Stimulated activated CD4-positive, alpha-beta T cell treated with anti-CD3 and anti-CD28 coated beads, Interleukin-1b, Interleukin-23, amount 100 ng/mL, for 1 hour (primary cell): ENCODE data around the gene S100A2.
"Not testable (repeated sequence)": the region's sequence is repeated elsewhere in the genome, so short reads cannot be mapped to it uniquely, and the experiment has no call there.

Experiments
- DNase-seq, 2 donors: peaks; one replicate each; pipeline ENCODE4 v3.0.0-alpha.2; 2020; ENCODE audit warnings: low read depth in 2 of 2

Gene S100A2

GRCh38 chr1:153588482-153588881, 22.8 kb upstream of the S100A2 start:
- DNase-seq = no peak

- DNase-seq = not testable (repeated sequence)
Observed at GRCh38 chr1:153588033-153588432, 22.4 kb upstream of the S100A2 start.

GRCh38 chr1:153587314-153587713, 21.7 kb upstream of the S100A2 start:
- DNase-seq = no peak

GRCh38 chr1:153586347-153586746, 20.7 kb upstream of the S100A2 start:
- no peak for DNase-seq

- no peak for DNase-seq
Observed at GRCh38 chr1:153585006-153585405, 19.4 kb upstream of the S100A2 start.

- DNase-seq = no peak
Observed at GRCh38 chr1:153583976-153584375, 18.3 kb upstream of the S100A2 start.

- not testable (repeated sequence) for DNase-seq
Observed at GRCh38 chr1:153583514-153583913, 17.9 kb upstream of the S100A2 start.

GRCh38 chr1:153582836-153583235, 17.2 kb upstream of the S100A2 start:
- not testable (repeated sequence) for DNase-seq

GRCh38 chr1:153578936-153579335, 13.3 kb upstream of the S100A2 start:
- no peak for DNase-seq

GRCh38 chr1:153578490-153578889, 12.8 kb upstream of the S100A2 start:
- DNase-seq = no peak

GRCh38 chr1:153577624-153578051, 12.0 kb upstream of the S100A2 start:
- DNase-seq = no peak

- no peak for DNase-seq
Observed at GRCh38 chr1:153577138-153577537, 11.5 kb upstream of the S100A2 start.

- not testable (repeated sequence) for DNase-seq
Observed at GRCh38 chr1:153575497-153575896, 9.9 kb upstream of the S100A2 start.

GRCh38 chr1:153575081-153575491, 9.4 kb upstream of the S100A2 start:
- DNase-seq = not testable (repeated sequence)

GRCh38 chr1:153573351-153573750, 7.7 kb upstream of the S100A2 start:
- no peak for DNase-seq

GRCh38 chr1:153572569-153573015, 6.9 kb upstream of the S100A2 start:
- no peak for DNase-seq

GRCh38 chr1:153571706-153572105, 6.1 kb upstream of the S100A2 start:
- no peak for DNase-seq

- DNase-seq = no peak
Observed at GRCh38 chr1:153570874-153571273, 5.2 kb upstream of the S100A2 start.

- DNase-seq = no peak
Observed at GRCh38 chr1:153569465-153569864, 3.8 kb upstream of the S100A2 start.

GRCh38 chr1:153568367-153569099, 2.9 kb upstream of the S100A2 start:
- peak; percentile 64 to 67 for DNase-seq

- DNase-seq = no peak
Observed at GRCh38 chr1:153567621-153568366, 2.1 kb upstream of the S100A2 start.

- peak; percentile 68 to 84 for DNase-seq
Observed at GRCh38 chr1:153566414-153567371, 1.0 kb upstream of the S100A2 start.
